GM12878 (cell line): ENCODE results near the gene LCP1.

ENCODE experiments used
- CHD1 ChIP-seq: IDR thresholded peaks from 2 replicates; pipeline ENCODE4 v1.6.1; 2012; ENCODE audit warnings: low read depth, low read length, improper control_type of control experiment
- CTCF ChIP-seq, 3 experiments: IDR thresholded peaks in 2 of 3; conservative IDR thresholded peaks in 1 of 3; 2 replicates each; pipeline ENCODE4 v1.5.1; 2011; ENCODE audit warnings: low read depth in 3 of 3, low read length in 3 of 3, mild to moderate bottlenecking in 3 of 3, control low read depth in 2 of 3, moderate library complexity in 2 of 3, inconsistent platforms in 1 of 3, mixed read lengths in 1 of 3; ENCODE audit not compliant: control insufficient read depth in 2 of 3, insufficient read depth in 1 of 3; ENCODE audit errors: extremely low read depth in 1 of 3
- EGR1 ChIP-seq, 2 experiments: IDR thresholded peaks; 1 replicate in 1 of 2; 2 replicates in 1 of 2; pipeline ENCODE4 v1.6.1; 2011 to 2012; ENCODE audit warnings: low read depth in 2 of 2, low read length in 2 of 2, borderline replicate concordance in 1 of 2, mild to moderate bottlenecking in 1 of 2, moderate library complexity in 1 of 2
- EZH2 ChIP-seq: IDR thresholded peaks from 2 replicates; pipeline ENCODE4 v1.6.1; 2012; ENCODE audit warnings: low read depth, mild to moderate bottlenecking, control low read depth, inconsistent platforms, low read length, borderline replicate concordance; ENCODE audit not compliant: control insufficient read depth
- HDAC2 ChIP-seq: fragments of 200-600 bp; sonication (generic); IDR thresholded peaks from 2 replicates; pipeline ENCODE4 v1.6.1; 2017
- PBX3 ChIP-seq: IDR thresholded peaks from 2 replicates; pipeline ENCODE4 v1.6.1; 2011; ENCODE audit warnings: mild to moderate bottlenecking, low read depth, low read length, moderate library complexity; ENCODE audit not compliant: insufficient replicate concordance
- POLR2AphosphoS5 ChIP-seq: IDR thresholded peaks from 2 replicates; pipeline ENCODE4 v1.6.1; 2011; ENCODE audit warnings: mild to moderate bottlenecking, low read length, inconsistent platforms
- RCOR1 ChIP-seq: conservative IDR thresholded peaks from 2 replicates; pipeline ENCODE4 v1.6.1; 2012; ENCODE audit warnings: low read depth, low read length, improper control_type of control experiment
- SIX5 ChIP-seq: IDR thresholded peaks from 2 replicates; pipeline ENCODE4 v1.6.1; 2011; ENCODE audit warnings: mild to moderate bottlenecking, low read depth, low read length, moderate library complexity; ENCODE audit not compliant: severe bottlenecking
- SKIL ChIP-seq: fragments of 450-650 bp; IDR thresholded peaks from 2 replicates; pipeline ENCODE4 v1.6.1; 2017; ENCODE audit warnings: mild to moderate bottlenecking, low read depth, inconsistent platforms; ENCODE audit not compliant: poor library complexity, severe bottlenecking
- TF ChIP-seq, protein P1 (sequence below): IDR thresholded peaks from 2 replicates; pipeline ENCODE4 v1.6.1; 2011; ENCODE audit warnings: low read depth, mild to moderate bottlenecking, low read length, moderate library complexity, borderline replicate concordance; ENCODE audit errors: extremely low read depth
- TF ChIP-seq, protein P2 (sequence below): IDR thresholded peaks from 2 replicates; pipeline ENCODE4 v1.6.1; 2011; ENCODE audit warnings: borderline replicate concordance, low read depth, mild to moderate bottlenecking, moderate library complexity, low read length; ENCODE audit not compliant: insufficient read depth, poor library complexity, severe bottlenecking
- TF ChIP-seq, protein P3 (sequence below): IDR thresholded peaks from 2 replicates; pipeline ENCODE4 v1.6.1; 2012; ENCODE audit warnings: low read depth, low read length, improper control_type of control experiment

- no peak for TF ChIP-seq CTCF (IDR thresholded peaks at IDR 0.05 in 2 of 3, conservative IDR thresholded peaks at IDR 0.05 in 1 of 3; ENCODE audit: control insufficient read depth in 2 of 3, extremely low read depth in 1 of 3, insufficient read depth in 1 of 3, low read depth in 3 of 3, low read length in 3 of 3)
- TF ChIP-seq SIX5 = no peak
- no peak for TF ChIP-seq EGR1 (IDR thresholded peaks at IDR 0.05; ENCODE audit: borderline replicate concordance in 1 of 2, low read depth in 2 of 2, low read length in 2 of 2)
- no peak for TF ChIP-seq PBX3
- no peak for TF ChIP-seq SKIL
- TF ChIP-seq, protein P1, sequence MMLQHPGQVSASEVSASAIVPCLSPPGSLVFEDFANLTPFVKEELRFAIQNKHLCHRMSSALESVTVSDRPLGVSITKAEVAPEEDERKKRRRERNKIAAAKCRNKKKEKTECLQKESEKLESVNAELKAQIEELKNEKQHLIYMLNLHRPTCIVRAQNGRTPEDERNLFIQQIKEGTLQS = no peak
- peak; percentile 63 for TF ChIP-seq POLR2AphosphoS5
- no peak for TF ChIP-seq HDAC2
- no peak for TF ChIP-seq RCOR1
- TF ChIP-seq, protein P2, sequence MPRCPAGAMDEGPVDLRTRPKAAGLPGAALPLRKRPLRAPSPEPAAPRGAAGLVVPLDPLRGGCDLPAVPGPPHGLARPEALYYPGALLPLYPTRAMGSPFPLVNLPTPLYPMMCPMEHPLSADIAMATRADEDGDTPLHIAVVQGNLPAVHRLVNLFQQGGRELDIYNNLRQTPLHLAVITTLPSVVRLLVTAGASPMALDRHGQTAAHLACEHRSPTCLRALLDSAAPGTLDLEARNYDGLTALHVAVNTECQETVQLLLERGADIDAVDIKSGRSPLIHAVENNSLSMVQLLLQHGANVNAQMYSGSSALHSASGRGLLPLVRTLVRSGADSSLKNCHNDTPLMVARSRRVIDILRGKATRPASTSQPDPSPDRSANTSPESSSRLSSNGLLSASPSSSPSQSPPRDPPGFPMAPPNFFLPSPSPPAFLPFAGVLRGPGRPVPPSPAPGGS = no peak
- no peak for TF ChIP-seq CHD1
- TF ChIP-seq, protein P3, sequence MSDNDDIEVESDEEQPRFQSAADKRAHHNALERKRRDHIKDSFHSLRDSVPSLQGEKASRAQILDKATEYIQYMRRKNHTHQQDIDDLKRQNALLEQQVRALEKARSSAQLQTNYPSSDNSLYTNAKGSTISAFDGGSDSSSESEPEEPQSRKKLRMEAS = no peak
- TF ChIP-seq EZH2 = no peak
Observed at GRCh38 chr13:46166947-46167610, 14.9 kb downstream of the LCP1 start.
